ENCODE results near the gene PRMT5. TPM values are rescaled to one million over a fixed set of nuclear protein-coding genes. Genes with fewer than 3 reads are reported as not detected.

PRMT5 gene
- total RNA-seq (2014; rRNA removed; shearing (Covaris generic); ENCODE audit: low replicate concordance), result 116 and 152 TPM in 2 replicates

GRCh38 chr14:22929104-22929960 is at the start of gene PRMT5:
TSS of gene PRMT5 (minus strand) at chr14:22929376. CDS start at chr14:22929361, 15 bp downstream.
- H3K36me3 ChIP-seq (ENCODE audit: insufficient read depth, low read length), result peaks cover 26% of the 10 kb centered on the region
- peak within 1 kb of the TSS; percentile 95 for H3K4me2 ChIP-seq (ENCODE audit: low read depth, low read length, poor library complexity, severe bottlenecking)
- H3K9ac ChIP-seq (ENCODE audit: low read length), result peak within 1 kb of the TSS; percentile 90
- peak within 1 kb of the TSS; percentile 93 for H2AFZ ChIP-seq (ENCODE audit: low read length)
- peaks cover 36% of the 10 kb centered on the region for H3K79me2 ChIP-seq (ENCODE audit: low read length)
- no peaks in the 10 kb centered on the region for H3K9me3 ChIP-seq (ENCODE audit: low read length)
- no peaks in the 10 kb centered on the region for H3K9me2 ChIP-seq (replicated peaks; ENCODE audit: insufficient read depth, low read length)
- H3K4me1 ChIP-seq (ENCODE audit: low read length), result peaks cover 35% of the 10 kb centered on the region
- peak within 1 kb of the TSS; percentile 55 for H3K27ac ChIP-seq (ENCODE audit: low read length)
- DNase-seq, result peak; percentile 100
- H3K27me3 ChIP-seq (ENCODE audit: low read length), result no peaks in the 10 kb centered on the region
- no peaks in the 10 kb centered on the region for H4K20me1 ChIP-seq (ENCODE audit: insufficient read depth, low read depth, low read length)
- H3K4me3 ChIP-seq (ENCODE audit: low read length), result peak within 1 kb of the TSS; percentile 84

GRCh38 chr14:22978487-22978837 is 49.3 kb upstream of the PRMT5 start:
- Histone ChIP-seq H4K20me1 (ENCODE audit: insufficient read depth, low read depth, low read length) (peaks cover 3% of the 10 kb centered on the region; the same call in 1 of the 2 replicates), H2AFZ (ENCODE audit: low read length) (no peak overlapping the region), H3K9me3 (ENCODE audit: low read length) (no peaks in the 10 kb centered on the region), H3K27ac (ENCODE audit: low read length) (no peak overlapping the region), H3K36me3 (ENCODE audit: insufficient read depth, low read length) (no peaks in the 10 kb centered on the region), H3K4me1 (ENCODE audit: low read length) (peaks cover 15% of the 10 kb centered on the region), H3K79me2 (ENCODE audit: low read length) (no peaks in the 10 kb centered on the region), H3K9ac (ENCODE audit: low read length) (no peak overlapping the region), H3K4me2 (ENCODE audit: low read depth, low read length, poor library complexity, severe bottlenecking) (no peak overlapping the region), H3K9me2 (replicated peaks; ENCODE audit: insufficient read depth, low read length) (no peaks in the 10 kb centered on the region), H3K27me3 (ENCODE audit: low read length) (no peaks in the 10 kb centered on the region), H3K4me3 (ENCODE audit: low read length) (no peak overlapping the region)
- no peak for DNase-seq

DNA sequence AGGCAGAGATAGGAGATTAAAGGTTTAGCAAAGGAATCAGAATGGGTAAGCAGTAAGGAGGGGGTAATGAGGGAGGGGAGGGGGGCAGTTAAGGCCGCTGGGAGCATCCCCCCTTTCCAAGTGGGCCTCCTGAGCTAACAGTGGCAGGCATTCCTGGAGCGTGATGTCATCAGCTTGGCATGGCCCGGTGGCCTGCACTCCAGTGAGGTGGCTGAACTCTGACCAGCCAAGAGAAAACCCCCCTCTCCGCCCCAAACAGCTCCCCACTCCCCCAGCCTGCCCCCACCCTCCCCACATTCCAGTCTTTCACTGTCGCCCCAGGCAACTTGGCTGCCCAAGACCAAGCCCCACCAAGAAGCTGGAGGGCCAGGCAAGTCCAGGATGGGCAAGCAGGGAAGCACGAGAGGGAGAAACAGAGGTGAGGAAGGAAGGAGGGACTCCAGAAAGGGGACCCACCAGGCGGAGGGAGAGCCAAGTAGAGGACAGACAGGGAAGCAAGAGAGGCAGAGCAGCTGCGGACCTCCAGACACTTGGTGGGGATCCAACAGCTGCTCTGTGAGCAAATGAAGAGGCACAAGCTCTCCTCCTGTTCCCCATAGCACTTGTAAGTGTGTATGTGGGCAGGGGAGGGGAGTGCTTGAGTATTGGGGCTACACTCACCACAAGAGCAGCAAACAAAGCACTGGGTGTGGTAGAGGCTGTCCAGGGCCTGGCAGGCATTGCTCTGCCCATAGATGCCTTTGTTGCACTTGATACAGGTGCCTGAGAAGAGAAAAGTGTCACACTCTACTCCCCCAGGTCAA is 48.7 kb upstream of the PRMT5 start:
- no peaks in the 10 kb centered on the region for H3K9me3 ChIP-seq (ENCODE audit: low read length)
- H3K4me3 ChIP-seq (ENCODE audit: low read length), result no peak overlapping the region
- H3K27ac ChIP-seq (ENCODE audit: low read length), result no peak overlapping the region
- no peak for DNase-seq
- H3K9me2 ChIP-seq (replicated peaks; ENCODE audit: insufficient read depth, low read length), result no peaks in the 10 kb centered on the region
- H4K20me1 ChIP-seq (ENCODE audit: insufficient read depth, low read depth, low read length), result peaks cover 3% of the 10 kb centered on the region; the same call in 1 of the 2 replicates
- H3K4me1 ChIP-seq (ENCODE audit: low read length), result peaks cover 15% of the 10 kb centered on the region
- no peak overlapping the region for H3K9ac ChIP-seq (ENCODE audit: low read length)
- H3K79me2 ChIP-seq (ENCODE audit: low read length), result no peaks in the 10 kb centered on the region
- H2AFZ ChIP-seq (ENCODE audit: low read length), result no peak overlapping the region
- no peaks in the 10 kb centered on the region for H3K27me3 ChIP-seq (ENCODE audit: low read length)
- no peak overlapping the region for H3K4me2 ChIP-seq (ENCODE audit: low read depth, low read length, poor library complexity, severe bottlenecking)
- no peaks in the 10 kb centered on the region for H3K36me3 ChIP-seq (ENCODE audit: insufficient read depth, low read length)

DNA sequence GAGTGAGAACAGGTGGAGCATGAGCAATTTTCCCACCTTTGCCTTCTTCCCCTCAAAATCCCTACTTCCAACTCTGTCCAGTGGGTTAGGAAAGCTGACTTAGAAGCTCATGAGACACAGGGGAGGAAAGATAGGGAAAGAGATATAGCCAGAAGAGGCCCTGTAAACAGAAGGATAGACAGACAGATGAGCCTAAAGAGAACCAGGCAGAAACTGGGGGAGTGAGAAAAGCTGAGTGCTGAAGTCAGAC is 48.2 kb upstream of the PRMT5 start:
- no peak overlapping the region for H3K4me2 ChIP-seq (ENCODE audit: low read depth, low read length, poor library complexity, severe bottlenecking)

DNA sequence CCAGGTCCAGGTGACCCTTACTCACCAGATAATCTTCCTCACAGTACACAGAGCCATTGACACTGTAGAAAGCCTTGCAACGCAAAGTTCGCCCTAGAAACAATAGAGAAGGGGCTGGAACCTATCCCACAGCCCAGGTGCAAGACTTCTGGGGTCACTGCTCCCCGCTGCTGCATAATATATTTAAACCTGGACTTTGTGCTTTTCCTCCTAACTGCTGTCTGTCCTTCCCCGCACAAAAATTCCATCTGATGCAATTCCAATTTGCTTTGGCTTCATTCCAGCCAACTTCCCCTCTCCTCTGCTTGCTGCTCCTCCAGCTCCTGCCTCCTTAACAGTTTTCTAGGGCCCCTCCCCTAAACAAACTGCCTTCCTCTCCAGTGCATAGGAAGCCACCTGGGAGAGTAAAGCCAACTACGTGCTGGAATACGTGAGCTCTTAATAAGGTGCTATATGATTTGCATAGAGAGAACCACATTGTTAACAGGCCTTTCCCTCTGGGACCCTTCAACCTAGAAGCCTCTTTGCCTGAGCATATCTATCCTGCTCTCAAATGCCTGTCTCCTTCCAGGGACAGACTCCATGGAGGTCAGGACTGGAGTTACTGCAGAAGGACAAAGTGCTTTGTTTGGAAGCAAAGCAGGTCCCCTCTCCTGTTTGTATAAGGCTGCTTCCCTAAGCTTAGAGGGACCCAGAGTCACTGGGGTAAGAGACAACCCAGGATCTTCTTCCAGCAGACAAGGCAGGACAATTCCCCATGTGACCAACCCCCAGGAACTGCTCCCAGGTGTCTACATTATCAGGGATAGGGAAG is 47.7 kb upstream of the PRMT5 start:
- Histone ChIP-seq H2AFZ (ENCODE audit: low read length) (no peak overlapping the region), H3K36me3 (ENCODE audit: insufficient read depth, low read length) (no peaks in the 10 kb centered on the region), H3K9me2 (replicated peaks; ENCODE audit: insufficient read depth, low read length) (no peaks in the 10 kb centered on the region), H3K79me2 (ENCODE audit: low read length) (no peaks in the 10 kb centered on the region), H4K20me1 (ENCODE audit: insufficient read depth, low read depth, low read length) (peaks cover 3% of the 10 kb centered on the region; the same call in 1 of the 2 replicates), H3K4me1 (ENCODE audit: low read length) (peaks cover 15% of the 10 kb centered on the region), H3K27ac (ENCODE audit: low read length) (no peak overlapping the region), H3K4me2 (ENCODE audit: low read depth, low read length, poor library complexity, severe bottlenecking) (peak overlapping the region; percentile 38), H3K9me3 (ENCODE audit: low read length) (no peaks in the 10 kb centered on the region), H3K27me3 (ENCODE audit: low read length) (no peaks in the 10 kb centered on the region), H3K9ac (ENCODE audit: low read length) (no peak overlapping the region), H3K4me3 (ENCODE audit: low read length) (no peak overlapping the region)
- DNase-seq, result peak; percentile 75

More for the DNA sequence above, 48.2 kb upstream of the PRMT5 start:
- Histone ChIP-seq H3K27ac (ENCODE audit: low read length) (no peak overlapping the region), H4K20me1 (ENCODE audit: insufficient read depth, low read depth, low read length) (peaks cover 3% of the 10 kb centered on the region; the same call in 1 of the 2 replicates), H3K4me3 (ENCODE audit: low read length) (no peak overlapping the region), H3K9ac (ENCODE audit: low read length) (no peak overlapping the region), H3K9me3 (ENCODE audit: low read length) (no peaks in the 10 kb centered on the region), H3K79me2 (ENCODE audit: low read length) (no peaks in the 10 kb centered on the region), H2AFZ (ENCODE audit: low read length) (no peak overlapping the region), H3K9me2 (replicated peaks; ENCODE audit: insufficient read depth, low read length) (no peaks in the 10 kb centered on the region), H3K36me3 (ENCODE audit: insufficient read depth, low read length) (no peaks in the 10 kb centered on the region), H3K4me1 (ENCODE audit: low read length) (peaks cover 15% of the 10 kb centered on the region), H3K27me3 (ENCODE audit: low read length) (no peaks in the 10 kb centered on the region)
- DNase-seq, result no peak

DNA sequence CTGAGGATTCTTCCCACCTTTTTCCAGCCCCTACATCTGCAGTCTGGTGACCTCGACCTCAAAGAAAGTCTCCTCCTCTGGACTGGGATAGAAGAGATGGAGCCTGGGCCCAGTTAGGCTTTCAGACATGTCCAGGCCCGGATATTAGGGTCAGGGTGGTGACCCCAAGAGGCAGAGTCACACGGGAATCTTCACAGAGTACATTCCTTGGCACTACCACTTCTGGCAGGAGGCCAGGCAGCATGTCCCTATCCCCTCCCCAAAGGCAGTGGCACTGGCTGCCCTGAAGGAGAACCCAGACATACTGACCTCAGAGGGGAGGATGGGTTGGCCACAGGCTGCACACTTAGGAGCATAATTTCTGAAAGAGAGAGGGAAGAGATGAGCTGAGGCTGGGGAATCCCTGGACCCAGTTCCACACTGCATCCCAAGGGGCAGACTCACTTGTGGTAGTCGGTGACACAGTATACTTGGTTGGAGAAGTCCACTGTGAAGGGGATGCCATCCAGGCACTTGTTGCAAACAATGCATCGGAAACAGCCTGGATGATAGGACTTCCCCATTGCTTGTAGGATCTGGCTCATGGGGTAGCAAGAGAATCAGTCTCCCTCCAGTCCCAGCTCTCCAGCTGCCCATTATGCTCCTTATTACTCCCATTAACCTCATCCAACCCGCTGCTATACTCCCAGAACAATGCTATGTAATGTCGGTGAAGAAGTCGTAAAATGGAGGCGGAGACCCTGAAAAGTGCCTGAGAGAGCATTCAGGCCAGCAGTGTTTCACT is 45.5 kb upstream of the PRMT5 start:
- Histone ChIP-seq H3K36me3 (ENCODE audit: insufficient read depth, low read length) (no peaks in the 10 kb centered on the region), H2AFZ (ENCODE audit: low read length) (no peak overlapping the region), H3K4me2 (ENCODE audit: low read depth, low read length, poor library complexity, severe bottlenecking) (no peak overlapping the region), H3K4me3 (ENCODE audit: low read length) (no peak overlapping the region), H4K20me1 (ENCODE audit: insufficient read depth, low read depth, low read length) (peaks cover 3% of the 10 kb centered on the region; the same call in 1 of the 2 replicates), H3K9me2 (replicated peaks; ENCODE audit: insufficient read depth, low read length) (no peaks in the 10 kb centered on the region), H3K4me1 (ENCODE audit: low read length) (peaks cover 15% of the 10 kb centered on the region), H3K27ac (ENCODE audit: low read length) (no peak overlapping the region), H3K9ac (ENCODE audit: low read length) (no peak overlapping the region), H3K9me3 (ENCODE audit: low read length) (no peaks in the 10 kb centered on the region), H3K27me3 (ENCODE audit: low read length) (no peaks in the 10 kb centered on the region), H3K79me2 (ENCODE audit: low read length) (no peaks in the 10 kb centered on the region)
- no peak for DNase-seq

DNA sequence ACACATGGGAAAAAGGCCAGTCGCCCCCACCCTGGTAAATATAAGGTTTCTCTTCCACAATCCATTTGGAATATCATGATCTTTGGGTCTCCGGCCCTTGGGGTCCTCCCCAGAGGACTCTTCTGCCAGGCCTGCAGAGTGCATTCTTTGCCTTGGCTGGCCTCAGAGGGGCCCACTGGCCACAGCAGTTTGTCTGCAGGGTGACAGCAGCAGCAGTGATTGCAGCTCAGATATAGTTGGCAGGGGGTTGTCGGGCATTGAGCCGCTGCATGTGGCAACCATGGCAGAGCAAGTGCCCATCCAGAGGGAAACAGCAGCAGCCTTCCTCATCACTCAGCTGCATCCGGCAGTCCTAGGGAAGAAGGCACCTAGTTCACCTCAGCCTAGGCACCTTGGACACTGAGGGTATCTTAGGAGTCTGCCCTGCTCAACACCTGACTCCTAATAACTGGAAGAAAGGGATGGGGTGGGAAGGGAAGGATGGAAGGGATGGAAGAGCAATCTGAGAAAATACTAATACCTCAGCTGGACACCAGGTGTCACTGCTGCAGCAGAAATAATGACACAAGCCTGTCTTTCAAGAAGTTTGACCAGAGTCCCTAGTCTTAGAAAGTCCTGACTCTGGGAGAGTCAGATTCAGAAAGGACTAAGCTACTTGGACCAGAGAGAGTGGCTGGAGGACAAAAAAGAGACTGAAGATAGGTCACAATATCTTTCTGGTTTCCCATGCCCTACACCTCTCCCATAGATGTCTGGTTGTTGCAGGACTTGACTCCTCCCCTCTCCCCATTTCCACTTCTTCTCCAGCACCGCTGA is 44.2 kb upstream of the PRMT5 start:
- Histone ChIP-seq H3K4me3 (ENCODE audit: low read length) (no peak overlapping the region), H4K20me1 (ENCODE audit: insufficient read depth, low read depth, low read length) (0 out of 2 replicates have a peak, but pooled peaks cover 3% of the 10 kb centered on the region), H3K4me2 (ENCODE audit: low read depth, low read length, poor library complexity, severe bottlenecking) (no peak overlapping the region), H3K9ac (ENCODE audit: low read length) (no peak overlapping the region), H3K27me3 (ENCODE audit: low read length) (no peaks in the 10 kb centered on the region), H3K9me2 (replicated peaks; ENCODE audit: insufficient read depth, low read length) (no peaks in the 10 kb centered on the region), H3K79me2 (ENCODE audit: low read length) (no peaks in the 10 kb centered on the region), H3K9me3 (ENCODE audit: low read length) (no peaks in the 10 kb centered on the region), H3K27ac (ENCODE audit: low read length) (no peak overlapping the region), H2AFZ (ENCODE audit: low read length) (no peak overlapping the region), H3K36me3 (ENCODE audit: insufficient read depth, low read length) (no peaks in the 10 kb centered on the region), H3K4me1 (ENCODE audit: low read length) (peaks cover 15% of the 10 kb centered on the region)
- peak; percentile 84 for DNase-seq
